ENCODE measurements around the gene PRDM8.
A peak's percentile ranks its signal among the peaks of the same experiment; 100 is the strongest.

GRCh38 chr4:80210549-80210948, 13.2 kb downstream of the PRDM8 start:
- TF ChIP-seq CTCF (IDR thresholded peaks at IDR 0.05): no peak
- peak; percentile 39 for TF ChIP-seq EZH2 (IDR thresholded peaks at IDR 0.05)
- TF ChIP-seq EZH2phosphoT487 (IDR thresholded peaks at IDR 0.05): no peak

Data from neural progenitor cell (in vitro differentiated cells).